ENCODE data around the gene ATE1. TPM values are rescaled to one million over a fixed set of nuclear protein-coding genes. Genes with fewer than 3 reads are reported as not detected.

The ATE1 gene
- total and polyA plus RNA-seq, 2 donors (not counting 1 experiment from before 2014, with no cell fraction given) = 8.2 to 32.0 TPM

GRCh38 chr10:121771966-121772365 lies 155.9 kb downstream of the ATE1 start:
- Mint-ChIP-seq H3K9me3 (ENCODE audit: insufficient read depth) (no peaks in the 10 kb centered on the region), H3K4me1 (no peaks in the 10 kb centered on the region), H3K27ac (no peak overlapping the region), H3K4me3 (no peak overlapping the region), H3K27me3 (no peaks in the 10 kb centered on the region)
- peaks cover 0 to 2% (median 0%) of the 10 kb centered on the region in 3 donors for H3K9me3 ChIP-seq (ENCODE audit: control extremely low read depth in 1 of 3, control insufficient read depth in 2 of 3, insufficient read depth in 1 of 3, low read length in 2 of 3)
- H3K4me2 ChIP-seq (replicated peaks; ENCODE audit: low read depth, low read length, poor library complexity, severe bottlenecking) = no peak overlapping the region
- TF ChIP-seq CTCF (IDR thresholded peaks at IDR 0.05) (no peak), EZH2 (IDR thresholded peaks at IDR 0.05; ENCODE audit: borderline replicate concordance, insufficient read depth, low read depth, low read length, poor library complexity, severe bottlenecking) (no peak)
- H2AFZ ChIP-seq (ENCODE audit: insufficient read depth, low read depth, low read length, poor library complexity, severe bottlenecking) = no peak overlapping the region
- H3K27ac ChIP-seq (ENCODE audit: low read length in 2 of 2) = no peak overlapping the region
- no peak overlapping the region for H3K9ac ChIP-seq (ENCODE audit: low read length)
- ChIA-PET POLR2A (no interaction called here), CTCF (interaction anchor here (1.1 kb wide), 1 partner anchor 10 kb away, joined by 3 read pairs; no protein-coding TSS in a partner anchor)
- DNase-seq = no peak
- H3K27me3 ChIP-seq (replicated peaks in 1 of 4; ENCODE audit: control extremely low read depth in 1 of 4, control insufficient read depth in 3 of 4, insufficient read depth in 4 of 4, low read length in 3 of 4) = no peaks in the 10 kb centered on the region
- no peaks in the 10 kb centered on the region for H3K79me2 ChIP-seq (ENCODE audit: control insufficient read depth, insufficient read depth, low read length)
- H3K36me3 ChIP-seq (replicated peaks in 1 of 2; ENCODE audit: control extremely low read depth in 1 of 2, control insufficient read depth in 1 of 2, extremely low read depth in 1 of 2, insufficient read depth in 2 of 2, low read length in 1 of 2) = no peaks in the 10 kb centered on the region
- no peaks in the 10 kb centered on the region for H3K4me1 ChIP-seq (ENCODE audit: control insufficient read depth in 2 of 2, insufficient read depth in 2 of 2, low read length in 2 of 2)
- intact Hi-C loops (cut with micrococcal nuclease) = no loop called here
- no peak overlapping the region for H3K4me3 ChIP-seq (ENCODE audit: control extremely low read depth in 1 of 5, extremely low read depth in 1 of 5, insufficient read depth in 1 of 5, low read depth in 2 of 5, low read length in 4 of 5)
- H4K20me1 ChIP-seq (ENCODE audit: control insufficient read depth, insufficient read depth, low read length, poor library complexity, severe bottlenecking) = no peaks in the 10 kb centered on the region
- no peak for ATAC-seq (ENCODE audit: low read depth)
- no CpG with 5 or more reads among the region's 5 CpGs for WGBS (ENCODE audit: insufficient coverage)

GRCh38 chr10:121766426-121766825 lies 161.4 kb downstream of the ATE1 start:
- Histone ChIP-seq H3K36me3 (replicated peaks in 1 of 2; ENCODE audit: control extremely low read depth in 1 of 2, control insufficient read depth in 1 of 2, extremely low read depth in 1 of 2, insufficient read depth in 2 of 2, low read length in 1 of 2) (peaks cover 0 to 2% of the 10 kb centered on the region in 2 experiments), H3K4me1 (ENCODE audit: control insufficient read depth in 2 of 2, insufficient read depth in 2 of 2, low read length in 2 of 2) (no peaks in the 10 kb centered on the region), H3K4me2 (replicated peaks; ENCODE audit: low read depth, low read length, poor library complexity, severe bottlenecking) (no peak overlapping the region), H3K9ac (ENCODE audit: low read length) (no peak overlapping the region), H3K27me3 (replicated peaks in 1 of 4; ENCODE audit: control extremely low read depth in 1 of 4, control insufficient read depth in 3 of 4, insufficient read depth in 4 of 4, low read length in 3 of 4) (no peaks in the 10 kb centered on the region), H4K20me1 (ENCODE audit: control insufficient read depth, insufficient read depth, low read length, poor library complexity, severe bottlenecking) (no peaks in the 10 kb centered on the region), H3K27ac (ENCODE audit: low read length in 2 of 2) (no peak overlapping the region), H3K79me2 (ENCODE audit: control insufficient read depth, insufficient read depth, low read length) (no peaks in the 10 kb centered on the region), H2AFZ (ENCODE audit: insufficient read depth, low read depth, low read length, poor library complexity, severe bottlenecking) (no peak overlapping the region), H3K4me3 (ENCODE audit: control extremely low read depth in 1 of 5, extremely low read depth in 1 of 5, insufficient read depth in 1 of 5, low read depth in 2 of 5, low read length in 4 of 5) (no peak overlapping the region), H3K9me3 (ENCODE audit: control extremely low read depth in 1 of 3, control insufficient read depth in 2 of 3, insufficient read depth in 1 of 3, low read length in 2 of 3) (peaks cover 0 to 6% (median 0%) of the 10 kb centered on the region in 3 donors)
- Mint-ChIP-seq H3K4me3 (no peak overlapping the region), H3K27ac (no peak overlapping the region), H3K4me1 (no peaks in the 10 kb centered on the region), H3K27me3 (no peaks in the 10 kb centered on the region), H3K9me3 (ENCODE audit: insufficient read depth) (peaks cover 2% of the 10 kb centered on the region)
- 67% methylated on average over 3 of the region's 4 CpGs for WGBS (ENCODE audit: insufficient coverage)
- POLR2A ChIA-PET = no interaction called here
- DNase-seq = no peak
- TF ChIP-seq CTCF (IDR thresholded peaks at IDR 0.05) (no peak), EZH2 (IDR thresholded peaks at IDR 0.05; ENCODE audit: borderline replicate concordance, insufficient read depth, low read depth, low read length, poor library complexity, severe bottlenecking) (no peak)
- ATAC-seq (ENCODE audit: low read depth) = no peak
- CTCF ChIA-PET = no interaction called here
- intact Hi-C loops (cut with micrococcal nuclease) = no loop called here

Measured in B cell (primary cell).